Karpas-422 (cell line): ENCODE data around the gene ACBD4. TPM values are rescaled to one million over a fixed set of nuclear protein-coding genes. Genes with fewer than 3 reads are reported as not detected.

ENCODE experiments used
- DNase-seq: peaks from one replicate; pipeline ENCODE4 v3.0.0-alpha.2; 2015
- H2AFZ ChIP-seq: fragments of 200-600 bp; sonication (generic); 2 replicates; pipeline ENCODE4 v1.6.1; 2014; ENCODE audit warnings: antibody characterized with exemption, low read length, mixed read lengths
- H3K27ac ChIP-seq: fragments of 200-600 bp; sonication (generic); 2 replicates; pipeline ENCODE4 v1.5.1; 2014; ENCODE audit warnings: mild to moderate bottlenecking, low read length, moderate library complexity
- H3K27me3 ChIP-seq: fragments of 200-600 bp; sonication (generic); 2 replicates; pipeline ENCODE4 v1.6.1; 2014; ENCODE audit warnings: low read length, mixed read lengths
- H3K36me3 ChIP-seq: fragments of 200-600 bp; sonication (generic); 2 replicates; pipeline ENCODE4 v1.6.1; 2014; ENCODE audit warnings: low read length, mixed read lengths; ENCODE audit not compliant: insufficient read depth
- H3K4me1 ChIP-seq: fragments of 200-600 bp; sonication (generic); 2 replicates; pipeline ENCODE4 v1.6.1; 2014; ENCODE audit warnings: mild to moderate bottlenecking, low read length, mixed read lengths
- H3K4me2 ChIP-seq: fragments of 200-600 bp; sonication (generic); 2 replicates; pipeline ENCODE4 v1.6.1; 2014; ENCODE audit warnings: low read length, low read depth, mild to moderate bottlenecking; ENCODE audit not compliant: poor library complexity, severe bottlenecking
- H3K4me3 ChIP-seq: fragments of 200-600 bp; sonication (generic); 2 replicates; pipeline ENCODE4 v1.5.1; 2014; ENCODE audit warnings: mild to moderate bottlenecking, antibody characterized with exemption, low read length, mixed read lengths
- H3K79me2 ChIP-seq: fragments of 200-600 bp; sonication (generic); 2 replicates; pipeline ENCODE4 v1.6.1; 2014; ENCODE audit warnings: mild to moderate bottlenecking, low read length, mixed read lengths
- H3K9ac ChIP-seq: fragments of 200-600 bp; sonication (generic); 2 replicates; pipeline ENCODE4 v1.6.0; 2014; ENCODE audit warnings: low read length
- H3K9me2 ChIP-seq: fragments of 200-600 bp; sonication (generic), shearing (Covaris generic); replicated peaks from 2 replicates; pipeline ENCODE4 v1.6.0; 2014; ENCODE audit warnings: mild to moderate bottlenecking, low read length, moderate library complexity; ENCODE audit not compliant: insufficient read depth
- H3K9me3 ChIP-seq: fragments of 300-700, 200-600 bp; sonication (generic); 2 replicates; pipeline ENCODE4 v1.6.1; 2014; ENCODE audit warnings: low read length, mixed read lengths
- H4K20me1 ChIP-seq: fragments of 200-600 bp; sonication (generic); 2 replicates; pipeline ENCODE4 v1.6.1; 2014; ENCODE audit warnings: mild to moderate bottlenecking, antibody characterized with exemption, low read length, low read depth; ENCODE audit not compliant: insufficient read depth
- total RNA-seq: library from RNA; depleted of rRNA; stranded (reverse); fragments of >200 nt; shearing (Covaris generic); gene quantifications from 2 replicates; pipeline ENCODE4 v1.2.3, GENCODE V29; 2014; ENCODE audit warnings: low replicate concordance

The ACBD4 gene
- total RNA-seq, 1 experiment from 2014 or later, result 13.4 TPM

DNA sequence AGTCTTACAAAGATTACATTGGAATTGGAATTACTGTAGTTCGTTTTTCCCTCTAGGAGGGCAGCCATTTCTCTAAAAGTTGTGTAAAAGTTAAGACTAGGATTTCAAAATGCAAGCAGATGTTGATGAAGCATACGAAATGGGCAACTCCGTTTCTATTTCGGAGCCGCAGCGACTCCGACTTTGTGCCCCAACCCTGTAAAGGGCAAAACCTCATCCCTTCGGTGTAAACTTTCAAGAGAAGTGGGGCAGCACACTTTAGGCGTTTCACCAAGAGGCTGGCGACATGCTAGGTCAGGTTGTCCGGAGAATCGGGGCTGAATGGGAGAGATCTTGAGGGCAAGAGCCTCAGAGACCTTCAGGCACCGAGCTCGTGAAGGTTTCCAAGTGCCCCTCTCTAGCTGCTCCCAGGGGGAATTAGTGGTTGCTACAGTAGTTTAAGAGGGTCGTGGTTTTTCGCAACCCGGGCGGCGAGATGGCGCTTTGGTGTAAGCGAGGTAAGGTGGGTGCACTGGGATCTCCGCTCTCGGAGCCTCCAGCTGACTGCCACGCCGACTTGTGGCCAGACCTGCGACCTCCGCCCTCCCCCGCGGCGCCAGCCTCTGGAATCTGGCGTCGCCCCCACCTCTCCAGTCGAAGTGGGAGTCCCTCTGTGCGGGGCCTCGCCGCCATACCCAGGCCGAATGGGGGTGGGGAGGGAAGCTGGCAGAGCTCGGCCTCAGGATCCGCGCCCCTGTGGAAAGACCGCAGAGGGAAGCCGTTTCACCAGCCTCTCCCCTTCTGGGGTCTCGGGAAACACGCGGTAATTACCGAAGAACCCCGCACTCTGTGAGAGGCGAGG is 25.2 kb downstream of the ACBD4 start:
- H3K9me2 ChIP-seq, result no peaks in the 10 kb centered on the region
- peaks cover 6% of the 10 kb centered on the region; the same call in 1 of the 2 replicates for H3K36me3 ChIP-seq
- H3K27me3 ChIP-seq, result no peaks in the 10 kb centered on the region
- peak overlapping the region; percentile 91 for H3K9ac ChIP-seq
- H4K20me1 ChIP-seq, result peaks cover 20% of the 10 kb centered on the region
- no peaks in the 10 kb centered on the region for H3K9me3 ChIP-seq
- H3K27ac ChIP-seq, result peak overlapping the region; percentile 59
- H2AFZ ChIP-seq, result no peak overlapping the region
- peak overlapping the region; percentile 89 for H3K4me3 ChIP-seq
- H3K4me2 ChIP-seq, result peak overlapping the region; percentile 94
- peak; percentile 76 for DNase-seq
- peaks cover 13% of the 10 kb centered on the region for H3K79me2 ChIP-seq
- H3K4me1 ChIP-seq, result peaks cover 19% of the 10 kb centered on the region

DNA sequence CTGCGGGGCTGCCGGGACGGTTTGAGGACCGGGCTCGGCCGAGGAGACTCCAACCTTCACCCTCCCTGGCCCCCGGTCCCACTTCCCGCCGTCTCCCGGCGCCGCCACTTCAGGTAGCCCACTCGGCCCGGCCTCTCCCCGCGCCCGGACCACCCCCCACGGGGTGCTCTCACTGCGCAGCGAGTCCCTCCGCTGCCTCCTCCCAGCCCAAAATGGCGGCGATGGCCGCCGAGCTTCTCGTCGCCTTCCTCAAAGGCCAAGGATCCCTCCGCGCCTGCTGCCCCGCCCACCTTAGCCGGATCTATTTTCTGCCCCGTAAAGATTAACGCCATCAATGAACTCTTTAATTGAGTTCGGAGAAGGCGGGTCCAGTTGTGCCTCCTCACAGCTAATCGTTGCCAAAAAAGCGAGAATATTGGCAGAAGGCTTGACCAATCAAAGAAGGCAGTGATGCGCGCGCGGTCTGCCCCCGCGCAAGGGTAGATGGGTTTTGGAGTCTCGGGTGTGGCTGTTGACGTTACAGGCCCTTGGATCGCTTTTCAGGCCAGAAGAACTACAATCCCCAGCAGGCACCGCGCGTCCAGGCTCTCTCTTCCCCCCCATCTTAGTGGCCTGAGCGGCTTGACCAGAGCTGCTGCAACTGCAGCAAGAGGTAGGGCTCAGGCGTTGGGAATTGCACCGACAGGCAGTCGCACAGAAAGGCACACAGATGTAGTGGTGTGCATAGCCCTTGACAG is 26.0 kb downstream of the ACBD4 start, which contains the start of gene HEXIM2:
Gene HEXIM2 (plus strand): TSS at position 588 of the 737 bp plus-strand sequence. CDS start 919 bp downstream, outside the sequence.
- H3K4me2 ChIP-seq, result peak within 1 kb of the TSS; percentile 94
- peak within 1 kb of the TSS; percentile 89 for H3K4me3 ChIP-seq

DNA sequence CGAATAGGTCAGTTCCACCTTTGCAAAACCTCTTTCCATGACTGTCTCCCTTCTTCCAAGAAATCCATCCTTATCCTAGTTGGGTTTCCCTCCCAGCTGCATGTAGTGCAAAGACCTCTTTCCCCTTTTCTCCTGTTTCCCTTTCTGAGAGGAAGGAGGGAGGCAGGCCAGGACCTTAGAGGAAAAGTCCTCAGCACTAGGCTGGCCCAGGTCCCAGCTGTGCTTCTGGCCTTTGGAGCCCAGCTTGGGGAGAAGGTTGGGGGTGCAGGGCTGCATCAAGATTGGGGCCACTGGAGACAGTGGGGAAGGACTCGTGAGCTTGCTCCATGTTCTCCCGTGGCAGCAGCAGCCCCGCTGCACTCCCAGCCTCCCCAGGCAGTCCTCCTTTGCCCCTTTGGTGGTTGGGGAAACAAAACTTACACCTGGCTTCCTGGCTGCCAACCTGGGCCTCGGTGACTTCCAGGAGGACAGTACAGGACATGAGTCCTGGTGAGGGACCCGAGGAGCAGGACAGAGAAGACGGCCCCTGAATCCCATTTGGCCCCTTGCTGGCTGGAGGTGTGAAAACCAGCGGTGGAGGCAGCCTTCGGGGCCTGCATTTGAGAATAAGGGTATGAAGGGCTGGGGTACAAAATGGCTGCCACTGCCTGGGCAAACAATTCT is 26.7 kb downstream of the ACBD4 start:
- H3K9me3 ChIP-seq, result no peaks in the 10 kb centered on the region
- H4K20me1 ChIP-seq, result peaks cover 17% of the 10 kb centered on the region
- H3K27ac ChIP-seq, result no peak overlapping the region
- peak overlapping the region; percentile 84 for H3K4me2 ChIP-seq
- peak overlapping the region; percentile 36; the same call in 1 of the 2 replicates for H2AFZ ChIP-seq
- H3K27me3 ChIP-seq, result no peaks in the 10 kb centered on the region
- peaks cover 19% of the 10 kb centered on the region for H3K4me1 ChIP-seq
- H3K9ac ChIP-seq, result peak overlapping the region; percentile 78
- no peak for DNase-seq
- H3K4me3 ChIP-seq, result peak overlapping the region; percentile 74
- no peaks in the 10 kb centered on the region for H3K9me2 ChIP-seq
- H3K36me3 ChIP-seq, result peaks cover 6% of the 10 kb centered on the region; the same call in 1 of the 2 replicates
- peaks cover 13% of the 10 kb centered on the region for H3K79me2 ChIP-seq

More for the DNA sequence above, 26.0 kb downstream of the ACBD4 start, which contains the start of gene HEXIM2:
- H3K27ac ChIP-seq, result peak within 1 kb of the TSS; percentile 59
- H4K20me1 ChIP-seq, result peaks cover 17% of the 10 kb centered on the region
- peaks cover 6% of the 10 kb centered on the region; the same call in 1 of the 2 replicates for H3K36me3 ChIP-seq
- peaks cover 19% of the 10 kb centered on the region for H3K4me1 ChIP-seq
- peak within 1 kb of the TSS; percentile 36; the same call in 1 of the 2 replicates for H2AFZ ChIP-seq
- peak; percentile 100 for DNase-seq
- H3K27me3 ChIP-seq, result no peaks in the 10 kb centered on the region
- H3K79me2 ChIP-seq, result peaks cover 13% of the 10 kb centered on the region
- no peaks in the 10 kb centered on the region for H3K9me2 ChIP-seq
- H3K9ac ChIP-seq, result peak within 1 kb of the TSS; percentile 91
- H3K9me3 ChIP-seq, result no peaks in the 10 kb centered on the region

DNA sequence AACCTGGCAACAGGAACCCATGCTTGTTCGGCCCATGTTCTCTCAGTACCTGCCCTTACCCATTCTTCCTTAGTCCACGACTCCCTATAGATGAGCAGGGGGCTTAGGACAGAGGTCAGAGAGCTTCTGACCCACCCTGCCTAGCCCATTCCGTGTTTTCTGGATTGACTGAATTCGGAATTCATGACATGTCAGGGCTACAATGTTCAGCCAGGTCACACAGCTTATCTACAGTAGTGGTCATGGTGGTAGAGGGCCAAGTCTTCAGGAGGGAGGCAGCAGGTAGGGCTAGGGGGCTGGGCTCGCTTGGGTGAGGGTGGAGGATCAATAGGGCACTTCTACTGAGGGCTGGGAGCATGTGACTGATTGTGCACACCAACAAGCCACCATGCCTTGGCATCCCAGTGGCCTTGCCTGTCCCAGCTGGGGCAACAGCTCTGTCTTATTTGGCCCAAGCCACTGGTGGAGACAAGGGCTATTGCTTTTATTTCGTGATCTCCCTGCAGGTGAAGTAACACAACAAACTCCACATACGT is 29.3 kb downstream of the ACBD4 start:
- Histone ChIP-seq H3K79me2 (peaks cover 12% of the 10 kb centered on the region), H3K27me3 (no peaks in the 10 kb centered on the region), H3K4me1 (peaks cover 18% of the 10 kb centered on the region), H3K36me3 (no peaks in the 10 kb centered on the region), H3K27ac (no peak overlapping the region), H3K9me3 (no peaks in the 10 kb centered on the region), H3K4me3 (no peak overlapping the region), H2AFZ (no peak overlapping the region), H3K9me2 (no peaks in the 10 kb centered on the region), H3K9ac (no peak overlapping the region), H4K20me1 (0 out of 2 replicates have a peak, but pooled peaks cover 6% of the 10 kb centered on the region), H3K4me2 (no peak overlapping the region)
- DNase-seq, result no peak

DNA sequence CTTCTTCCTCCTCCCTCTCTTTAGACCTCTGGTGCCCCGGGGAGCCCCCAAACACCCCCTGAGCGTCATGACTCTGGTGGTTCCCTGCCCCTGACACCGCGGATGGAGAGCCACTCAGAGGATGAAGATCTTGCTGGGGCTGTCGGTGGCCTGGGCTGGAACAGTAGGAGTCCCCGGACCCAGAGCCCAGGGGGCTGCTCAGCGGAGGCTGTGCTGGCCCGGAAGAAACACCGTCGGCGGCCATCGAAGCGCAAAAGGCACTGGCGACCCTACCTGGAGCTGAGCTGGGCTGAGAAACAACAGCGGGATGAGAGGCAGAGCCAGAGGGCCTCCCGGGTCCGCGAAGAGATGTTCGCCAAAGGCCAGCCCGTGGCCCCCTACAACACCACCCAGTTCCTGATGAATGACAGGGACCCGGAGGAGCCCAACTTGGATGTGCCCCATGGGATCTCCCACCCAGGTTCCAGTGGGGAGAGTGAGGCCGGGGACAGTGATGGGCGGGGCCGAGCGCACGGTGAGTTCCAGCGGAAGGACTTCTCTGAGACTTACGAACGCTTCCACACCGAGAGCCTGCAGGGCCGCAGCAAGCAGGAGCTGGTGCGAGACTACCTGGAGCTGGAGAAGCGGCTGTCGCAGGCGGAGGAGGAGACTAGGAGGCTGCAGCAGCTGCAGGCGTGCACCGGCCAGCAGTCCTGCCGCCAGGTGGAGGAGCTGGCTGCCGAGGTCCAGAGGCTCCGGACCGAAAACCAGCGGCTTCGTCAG is 33.7 kb downstream of the ACBD4 start:
- H2AFZ ChIP-seq, result no peak overlapping the region
- no peak overlapping the region for H3K4me3 ChIP-seq
- no peak for DNase-seq
- no peak overlapping the region for H3K4me2 ChIP-seq
- H3K9me2 ChIP-seq, result no peaks in the 10 kb centered on the region
- H3K79me2 ChIP-seq, result no peaks in the 10 kb centered on the region
- H3K36me3 ChIP-seq, result no peaks in the 10 kb centered on the region
- H3K9me3 ChIP-seq, result no peaks in the 10 kb centered on the region
- H3K4me1 ChIP-seq, result peaks cover 14% of the 10 kb centered on the region
- no peak overlapping the region for H3K27ac ChIP-seq
- H4K20me1 ChIP-seq, result no peaks in the 10 kb centered on the region
- no peaks in the 10 kb centered on the region for H3K27me3 ChIP-seq
- no peak overlapping the region for H3K9ac ChIP-seq

DNA sequence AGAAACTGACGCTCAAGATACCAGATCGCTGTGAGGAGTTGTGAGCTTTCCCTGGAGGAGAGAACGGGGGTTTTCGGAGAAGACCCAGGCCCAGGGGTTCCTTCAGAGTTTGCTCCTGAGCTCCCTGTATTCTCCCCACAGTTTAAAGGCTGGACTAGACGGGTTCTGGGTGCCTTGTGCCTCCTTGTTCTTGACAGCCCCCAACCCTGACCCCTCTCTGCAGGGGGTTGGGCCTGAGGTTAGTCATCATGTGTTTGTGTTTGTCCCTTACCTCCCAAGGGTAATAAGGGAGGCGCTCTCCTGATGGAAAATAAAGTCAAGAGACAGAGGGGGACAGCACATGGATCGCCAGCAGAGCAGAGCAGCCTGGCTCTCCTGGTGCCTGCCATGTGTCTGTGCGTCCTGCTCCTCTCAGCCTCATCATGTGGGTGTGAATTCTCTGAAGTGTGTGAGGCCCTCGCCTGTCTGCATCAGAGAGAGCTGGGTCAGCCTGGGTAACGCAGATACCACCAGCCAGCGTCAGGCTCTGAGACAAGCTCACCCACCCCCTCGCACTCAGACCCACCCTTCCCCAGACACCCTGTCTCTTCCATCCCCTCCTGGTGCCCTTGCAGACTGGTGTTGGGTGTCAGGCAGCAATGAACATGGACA is 34.9 kb downstream of the ACBD4 start:
- Histone ChIP-seq H3K79me2 (no peaks in the 10 kb centered on the region), H3K4me1 (peaks cover 14% of the 10 kb centered on the region), H3K4me2 (no peak overlapping the region), H2AFZ (no peak overlapping the region), H3K9ac (no peak overlapping the region), H3K27ac (no peak overlapping the region), H3K9me3 (no peaks in the 10 kb centered on the region), H3K27me3 (no peaks in the 10 kb centered on the region), H3K9me2 (no peaks in the 10 kb centered on the region), H3K4me3 (no peak overlapping the region), H3K36me3 (no peaks in the 10 kb centered on the region), H4K20me1 (no peaks in the 10 kb centered on the region)
- DNase-seq, result no peak

DNA sequence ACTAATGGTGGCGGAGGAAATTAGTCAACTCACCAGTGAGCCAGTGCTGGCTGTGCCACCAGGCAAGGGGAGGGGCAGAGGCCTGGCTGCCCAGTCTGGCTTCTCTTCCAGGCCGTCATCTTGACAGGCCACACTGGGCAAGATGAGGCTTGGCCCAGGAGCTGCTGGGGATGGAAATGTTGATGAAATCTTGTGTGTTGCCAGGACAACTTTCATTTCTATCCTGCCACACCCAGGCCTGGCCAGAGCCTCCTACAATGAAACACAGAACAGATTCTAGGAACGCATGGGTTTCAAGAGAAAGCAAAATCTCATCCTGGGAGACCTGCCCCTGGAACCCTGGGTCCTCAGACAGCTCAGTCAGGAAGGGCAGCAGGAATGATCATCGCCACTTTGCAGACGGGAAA is 35.4 kb downstream of the ACBD4 start:
- Histone ChIP-seq H3K27me3 (no peaks in the 10 kb centered on the region), H3K36me3 (no peaks in the 10 kb centered on the region), H3K9me2 (no peaks in the 10 kb centered on the region), H2AFZ (no peak overlapping the region), H3K9me3 (no peaks in the 10 kb centered on the region), H3K9ac (no peak overlapping the region), H3K79me2 (no peaks in the 10 kb centered on the region), H3K4me3 (no peak overlapping the region), H3K4me2 (no peak overlapping the region), H3K27ac (no peak overlapping the region), H3K4me1 (peaks cover 14% of the 10 kb centered on the region), H4K20me1 (no peaks in the 10 kb centered on the region)
- no peak for DNase-seq
